Chondrocyte (in vitro differentiated cells): Measurements from ENCODE around the gene TMEM214. TPM values are rescaled to one million over a fixed set of nuclear protein-coding genes. Genes with fewer than 3 reads are reported as not detected.

Experiments
- DNase-seq: peaks from one replicate; pipeline ENCODE4 v3.0.0; 2021; ENCODE audit warnings: mixed read lengths, low spot score
- H3K27ac Mint-ChIP-seq: one replicate; pipeline ENCODE4 v1.8.0; 2021; ENCODE audit warnings: mild to moderate bottlenecking, moderate library complexity, mixed read lengths; ENCODE audit not compliant: unreplicated experiment
- H3K27me3 Mint-ChIP-seq: 2 replicates; pipeline ENCODE4 v1.8.0; 2021; ENCODE audit warnings: low read depth, mixed read lengths
- H3K36me3 Mint-ChIP-seq: 2 replicates; pipeline ENCODE4 v1.8.0; 2021; ENCODE audit warnings: low read depth, mixed read lengths
- H3K4me1 Mint-ChIP-seq: 2 replicates; pipeline ENCODE4 v1.8.0; 2021; ENCODE audit warnings: low read depth, mild to moderate bottlenecking, mixed read lengths
- H3K4me3 Mint-ChIP-seq: one replicate; pipeline ENCODE4 v1.8.0; 2021; ENCODE audit warnings: mild to moderate bottlenecking, moderate library complexity, mixed read lengths; ENCODE audit not compliant: unreplicated experiment
- H3K9me3 Mint-ChIP-seq: 2 replicates; pipeline ENCODE4 v1.8.0; 2021; ENCODE audit warnings: low read depth, mixed read lengths
- CTCF ChIP-seq: fragments of 200-600 bp; sonication (generic); IDR thresholded peaks from 2 replicates; pipeline ENCODE4 v1.5.0; 2021; ENCODE audit warnings: antibody characterized with exemption, mild to moderate bottlenecking, moderate library complexity
- total RNA-seq: library from RNA; stranded (reverse); gene quantifications from 3 replicates; pipeline ENCODE4 v1.2.1, GENCODE V29; 2021

Gene TMEM214
- total RNA-seq, 1 donor from 2014 or later = 107 TPM

GRCh38 chr2:27059141-27059820 is 26.5 kb downstream of the TMEM214 start:
- Mint-ChIP-seq H3K4me3 (no peak overlapping the region), H3K4me1 (peaks cover 4% of the 10 kb centered on the region), H3K9me3 (no peaks in the 10 kb centered on the region), H3K27me3 (no peaks in the 10 kb centered on the region), H3K27ac (peak overlapping the region; percentile 22), H3K36me3 (peaks cover 13% of the 10 kb centered on the region)
- no peak for TF ChIP-seq CTCF
- no peak for DNase-seq

GRCh38 chr2:27060323-27060722 is 27.6 kb downstream of the TMEM214 start:
- H3K9me3 Mint-ChIP-seq = no peaks in the 10 kb centered on the region
- peaks cover 5% of the 10 kb centered on the region for H3K4me1 Mint-ChIP-seq
- H3K4me3 Mint-ChIP-seq = no peak overlapping the region
- no peak for TF ChIP-seq CTCF
- no peak overlapping the region for H3K27ac Mint-ChIP-seq
- DNase-seq = no peak
- H3K36me3 Mint-ChIP-seq = peaks cover 13% of the 10 kb centered on the region
- no peaks in the 10 kb centered on the region for H3K27me3 Mint-ChIP-seq

DNA sequence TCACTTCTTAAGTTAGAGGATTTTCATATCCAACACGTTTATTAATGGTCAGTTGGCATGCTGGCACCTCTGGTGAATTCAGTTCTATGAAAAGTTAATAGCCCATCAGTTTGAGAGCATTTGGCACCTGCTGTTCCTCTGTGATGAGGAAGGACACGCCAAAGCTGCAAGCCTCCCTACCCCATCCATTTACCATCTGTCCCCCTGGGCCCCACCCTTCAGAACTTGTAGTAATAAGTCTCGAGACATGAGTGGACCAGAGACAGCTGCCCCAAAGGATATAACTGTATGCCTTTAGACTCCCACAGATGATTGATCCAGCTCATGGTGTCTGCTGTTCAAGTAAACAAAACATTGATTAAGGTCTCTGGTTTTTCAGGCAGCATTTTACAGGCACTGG is 32.4 kb downstream of the TMEM214 start:
- Mint-ChIP-seq H3K27me3 (no peaks in the 10 kb centered on the region), H3K4me1 (peaks cover 34% of the 10 kb centered on the region), H3K9me3 (no peaks in the 10 kb centered on the region), H3K27ac (no peak overlapping the region), H3K36me3 (peaks cover 23% of the 10 kb centered on the region), H3K4me3 (no peak overlapping the region)
- DNase-seq = no peak
- no peak for TF ChIP-seq CTCF

DNA sequence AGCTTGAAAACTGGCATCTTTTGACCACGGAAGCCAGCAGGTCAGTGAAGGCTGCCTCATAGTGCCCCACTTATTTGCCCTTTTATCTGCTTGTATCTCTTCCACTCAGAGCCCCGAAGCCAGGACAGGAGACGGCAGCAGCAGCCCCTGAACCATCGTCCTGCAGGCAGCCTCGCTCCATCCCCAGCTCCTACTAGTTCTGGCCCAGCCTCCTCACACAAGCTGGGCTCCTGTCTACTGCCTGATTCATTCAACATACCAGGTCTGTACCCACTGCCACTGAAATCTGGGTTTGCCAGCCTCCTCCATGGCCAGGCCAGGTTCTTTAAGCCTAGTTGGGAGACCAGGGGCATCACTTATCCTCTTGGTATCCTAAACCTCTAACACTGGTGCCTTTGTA is 34.6 kb downstream of the TMEM214 start:
- H3K9me3 Mint-ChIP-seq = no peaks in the 10 kb centered on the region
- H3K4me1 Mint-ChIP-seq = peaks cover 49% of the 10 kb centered on the region
- no peak for TF ChIP-seq CTCF
- no peak for DNase-seq
- H3K4me3 Mint-ChIP-seq = no peak overlapping the region
- H3K36me3 Mint-ChIP-seq = peaks cover 24% of the 10 kb centered on the region
- H3K27me3 Mint-ChIP-seq = no peaks in the 10 kb centered on the region
- H3K27ac Mint-ChIP-seq = peak overlapping the region; percentile 15

DNA sequence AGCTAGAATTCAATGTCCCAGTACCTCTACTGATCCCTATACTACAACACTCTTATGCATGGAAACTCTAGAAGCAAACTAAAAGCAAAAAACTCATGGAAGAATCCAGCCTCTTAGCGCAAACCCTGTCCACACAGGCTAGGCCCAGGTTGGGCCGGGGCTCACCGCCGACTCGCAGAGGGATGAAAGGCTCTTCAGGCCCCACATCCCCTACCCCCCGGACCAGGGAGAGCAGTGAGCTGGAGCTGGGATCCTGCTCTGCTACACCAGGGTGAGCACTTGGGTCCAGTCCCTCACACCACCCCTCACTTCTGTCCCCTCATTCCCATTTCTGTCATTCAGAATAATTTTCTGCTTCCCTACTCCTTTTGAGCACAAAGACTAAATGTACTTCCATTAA is 36.7 kb downstream of the TMEM214 start:
- Mint-ChIP-seq H3K4me3 (peak overlapping the region; percentile 96), H3K9me3 (no peaks in the 10 kb centered on the region), H3K27ac (peak overlapping the region; percentile 69), H3K36me3 (peaks cover 18% of the 10 kb centered on the region), H3K4me1 (peaks cover 61% of the 10 kb centered on the region), H3K27me3 (no peaks in the 10 kb centered on the region)
- DNase-seq = no peak
- TF ChIP-seq CTCF = no peak
